GM18858 (cell line): Measurements from ENCODE around the gene ADSS1.

Source experiments
- ATAC-seq: cut with Tn5 transposase; IDR thresholded peaks from one replicate; pipeline ENCODE4 v1.9.1; 2021; ENCODE audit not compliant: unreplicated experiment

The ADSS1 gene

GRCh38 chr14:104781271-104782077 lies 57.4 kb downstream of the ADSS1 start:
- no peak for ATAC-seq

GRCh38 chr14:104782086-104782807 lies 58.2 kb downstream of the ADSS1 start:
- ATAC-seq = no peak

- ATAC-seq = no peak
Measured at GRCh38 chr14:104782808-104783139, 58.7 kb downstream of the ADSS1 start.

- no peak for ATAC-seq
Measured at GRCh38 chr14:104783484-104784217, 59.6 kb downstream of the ADSS1 start.

DNA sequence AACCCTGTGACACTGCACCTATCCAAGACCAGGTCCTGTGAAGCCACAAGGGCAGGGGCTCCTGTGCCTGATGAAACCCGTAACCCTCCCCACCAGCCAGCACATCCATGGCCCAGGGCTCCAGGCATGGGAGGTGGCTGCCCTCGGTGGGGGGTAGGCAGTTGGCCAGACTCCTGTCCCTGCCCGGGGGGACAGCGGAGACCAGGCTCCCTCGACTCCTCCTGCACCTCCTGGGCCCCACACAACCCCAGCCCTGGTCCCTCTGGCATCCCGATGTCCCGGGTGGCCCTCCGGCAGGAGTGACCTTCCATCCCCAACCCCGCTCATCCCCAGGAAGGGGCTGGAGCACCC lies 60.2 kb downstream of the ADSS1 start:
- ATAC-seq = no peak

DNA sequence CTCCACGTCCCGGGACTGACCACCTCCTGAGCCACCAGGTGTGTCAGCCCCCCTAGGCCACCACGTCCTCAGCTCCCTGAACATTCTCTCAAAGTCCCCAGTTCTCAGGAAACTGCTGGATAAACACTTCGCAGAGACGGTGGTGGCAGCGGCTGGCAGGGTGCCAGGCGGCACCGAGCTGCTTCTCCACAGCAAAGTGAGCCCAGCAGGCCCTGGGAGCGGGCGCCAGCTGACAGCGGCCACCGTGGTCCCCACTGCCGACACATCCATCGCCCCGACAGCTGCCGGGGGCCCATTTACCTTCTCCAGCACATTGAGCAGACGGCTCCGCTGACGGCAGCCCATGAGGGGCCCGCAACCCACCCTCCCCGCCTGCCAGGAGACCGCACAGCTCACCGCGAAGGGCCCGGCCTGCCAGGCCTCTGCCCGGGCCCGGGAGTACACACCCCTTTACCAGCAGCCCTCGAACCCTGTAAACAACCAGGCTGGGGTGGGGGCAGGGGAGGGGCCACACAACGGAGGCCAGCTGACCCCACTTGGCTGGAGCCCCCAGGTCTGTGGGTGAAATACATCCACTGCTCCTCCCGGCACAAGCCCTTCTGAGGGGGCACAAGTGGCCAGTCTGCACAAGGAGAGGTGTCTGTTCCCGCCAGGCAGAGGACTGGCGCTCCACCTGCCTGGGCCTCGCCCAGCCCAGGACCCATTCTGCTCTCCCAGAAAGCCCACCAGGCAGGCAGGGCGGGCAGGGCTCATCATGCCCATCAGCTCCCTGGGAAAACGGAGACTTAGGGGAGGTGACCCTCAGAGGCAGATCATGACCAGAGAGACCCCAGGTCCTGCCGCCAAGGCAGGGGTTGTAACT lies 61.0 kb downstream of the ADSS1 start:
- ATAC-seq = no peak

DNA sequence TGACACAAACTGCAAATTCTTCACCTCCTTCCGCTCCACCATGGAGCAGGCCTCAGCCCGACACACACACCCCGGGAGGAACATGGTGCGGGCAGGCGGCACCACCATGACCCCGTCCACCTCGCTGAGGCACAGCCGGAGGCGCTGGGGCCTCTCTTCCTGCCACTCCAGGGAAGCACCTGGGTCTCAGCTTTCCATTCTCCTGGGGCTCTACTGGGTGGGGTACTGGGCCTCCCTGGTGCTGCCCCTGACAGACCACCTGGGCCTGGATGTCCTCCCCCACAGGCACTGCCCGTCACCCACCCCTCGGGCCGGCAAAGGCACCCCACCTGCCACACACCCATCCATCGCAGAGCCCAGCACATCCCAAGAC lies 61.7 kb downstream of the ADSS1 start:
- ATAC-seq = no peak

- ATAC-seq = no peak
Measured at GRCh38 chr14:104786091-104786586, 62.1 kb downstream of the ADSS1 start.

GRCh38 chr14:104786726-104787675 lies 63.0 kb downstream of the ADSS1 start:
- ATAC-seq = no peak

- no peak for ATAC-seq
Measured at GRCh38 chr14:104787736-104788135, 63.7 kb downstream of the ADSS1 start.

GRCh38 chr14:104788161-104788818 lies 64.3 kb downstream of the ADSS1 start:
- no peak for ATAC-seq

DNA sequence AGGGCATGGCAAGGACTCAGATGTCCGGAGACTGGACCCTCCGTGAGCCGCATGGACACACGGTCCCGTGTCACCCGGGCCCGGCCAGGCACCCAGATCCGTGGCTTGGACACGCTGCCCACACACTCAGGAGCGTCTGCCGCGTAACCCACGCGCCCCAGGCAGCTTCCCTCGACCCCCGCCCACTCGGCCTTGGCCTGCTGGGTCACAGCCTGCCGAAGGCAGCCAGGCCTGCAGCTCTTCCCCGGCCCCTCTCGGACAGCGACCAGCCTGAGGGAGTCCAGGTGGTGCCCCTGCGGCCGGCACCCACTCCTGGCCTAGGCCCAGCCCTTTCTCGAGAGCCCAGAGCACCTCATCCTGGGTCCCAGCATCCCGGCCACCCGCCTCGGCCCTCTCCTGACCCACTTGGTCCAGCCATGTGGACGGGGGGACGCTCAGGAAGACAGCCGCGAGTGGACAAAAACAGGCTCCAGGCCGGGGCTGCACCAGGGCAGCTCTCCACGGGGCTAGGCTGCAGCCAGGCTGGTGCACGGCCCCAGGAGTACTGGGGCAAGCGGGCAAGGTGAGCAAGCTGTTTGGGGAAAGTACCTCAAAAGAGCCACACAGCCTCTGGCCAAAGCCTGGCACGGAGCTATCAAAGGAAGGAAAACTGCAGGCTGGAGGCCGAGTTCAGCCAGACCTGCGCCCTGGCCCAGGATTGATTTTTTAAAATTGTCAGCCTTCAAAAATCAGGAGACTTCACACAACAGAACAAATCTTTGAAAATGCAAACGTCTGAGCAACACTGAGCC lies 65.0 kb downstream of the ADSS1 start:
- ATAC-seq = no peak

GRCh38 chr14:104789752-104790743 lies 66.0 kb downstream of the ADSS1 start:
- ATAC-seq = no peak

DNA sequence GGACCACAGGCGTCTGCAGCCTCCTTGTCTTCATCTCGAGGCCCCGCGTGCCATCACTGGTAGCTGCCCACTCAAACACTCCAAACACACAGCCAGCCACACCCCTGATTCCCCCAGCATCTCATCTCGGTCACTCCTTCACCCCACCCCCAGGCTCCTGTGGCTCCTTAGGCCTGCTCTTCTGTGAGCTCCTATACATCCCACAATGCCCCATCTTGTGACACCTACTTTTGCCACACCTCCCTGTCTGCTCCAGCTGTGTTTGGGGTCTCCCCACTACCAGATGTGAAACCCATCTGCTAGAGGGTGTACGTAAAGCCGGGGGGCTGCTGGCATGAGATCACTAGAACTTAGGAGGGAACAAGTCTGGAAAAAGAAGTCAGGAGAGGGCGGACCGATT lies 67.4 kb downstream of the ADSS1 start:
- ATAC-seq = no peak

DNA sequence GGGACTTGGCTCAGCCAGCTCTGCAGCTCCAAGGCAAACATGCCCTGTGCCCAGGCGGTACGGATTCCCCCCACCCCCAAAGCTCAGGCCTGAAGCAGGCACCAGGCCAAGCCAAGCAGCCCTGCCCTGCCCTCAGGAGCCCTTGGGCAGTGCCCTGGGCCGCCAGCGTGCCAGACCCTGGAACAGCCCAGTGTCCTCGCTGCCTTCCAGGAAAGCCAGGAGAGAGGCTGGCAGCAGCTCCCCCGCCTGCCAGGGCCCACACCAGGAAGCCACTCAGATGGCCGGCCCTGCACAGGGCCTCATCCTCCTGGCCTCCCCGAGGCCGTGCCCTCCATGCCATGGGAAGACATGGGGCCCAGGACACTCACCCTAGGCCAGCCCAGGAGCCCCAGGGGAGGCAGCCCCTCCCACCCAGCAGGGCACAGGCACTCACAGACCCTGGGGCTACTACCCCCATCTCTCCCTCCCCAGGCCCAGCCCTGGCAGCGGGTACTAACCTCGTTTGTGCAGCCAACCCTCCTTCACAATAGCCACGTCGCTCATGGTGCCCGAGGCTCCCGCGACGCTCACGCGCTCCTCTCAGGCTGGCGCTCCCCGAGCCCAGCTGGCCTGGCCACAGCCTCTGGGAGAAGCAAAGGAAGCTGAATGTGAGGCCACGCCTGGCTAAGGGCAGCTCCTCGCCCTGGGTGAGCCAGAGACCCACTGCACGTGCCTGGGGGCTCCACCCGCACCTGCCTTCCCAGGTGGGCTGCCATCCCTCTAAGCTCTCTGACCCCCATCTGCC lies 68.3 kb downstream of the ADSS1 start:
- ATAC-seq = no peak

- ATAC-seq = no peak
Measured at GRCh38 chr14:104792945-104793702, 69.1 kb downstream of the ADSS1 start.
